KMS-11 (cell line): ENCODE data around the gene CRYL1.

Source experiments
- H2AFZ ChIP-seq: fragments of 200-600 bp; sonication (generic); 2 replicates; pipeline ENCODE4 v1.6.1; 2016; ENCODE audit warnings: antibody characterized with exemption, mixed run types, low read depth
- H3K27ac ChIP-seq: fragments of 200-600 bp; sonication (generic); 2 replicates; pipeline ENCODE4 v1.6.1; 2016; ENCODE audit warnings: mild to moderate bottlenecking, mixed run types
- H3K27me3 ChIP-seq: fragments of 200-600 bp; sonication (generic); 2 replicates; pipeline ENCODE4 v1.6.1; 2017; ENCODE audit warnings: mild to moderate bottlenecking, low read depth, mixed run types, moderate library complexity; ENCODE audit not compliant: insufficient read depth
- H3K36me3 ChIP-seq: fragments of 200-600 bp; sonication (generic); 2 replicates; pipeline ENCODE4 v1.6.1; 2017; ENCODE audit warnings: mild to moderate bottlenecking, mixed run types; ENCODE audit not compliant: insufficient read depth
- H3K4me1 ChIP-seq: fragments of 200-600 bp; sonication (generic); 2 replicates; pipeline ENCODE4 v1.6.1; 2016; ENCODE audit warnings: mild to moderate bottlenecking, low read depth, mixed run types; ENCODE audit not compliant: poor library complexity, severe bottlenecking
- H3K4me2 ChIP-seq: fragments of 200-600 bp; sonication (generic); 2 replicates; pipeline ENCODE4 v1.7.0; 2016; ENCODE audit warnings: mild to moderate bottlenecking, mixed run types
- H3K4me3 ChIP-seq: fragments of 200-600 bp; sonication (generic); IDR thresholded peaks from 2 replicates; pipeline ENCODE4 v1.6.1; 2017; ENCODE audit warnings: low read depth, low read length, mixed read lengths; ENCODE audit not compliant: insufficient read depth
- H3K79me2 ChIP-seq: fragments of 200-600 bp; sonication (generic); 2 replicates; pipeline ENCODE4 v1.6.1; 2016; ENCODE audit warnings: low read depth, mixed run types; ENCODE audit not compliant: insufficient read depth
- H3K9ac ChIP-seq: fragments of 200-600 bp; sonication (generic); 2 replicates; pipeline ENCODE4 v1.6.1; 2016; ENCODE audit warnings: mild to moderate bottlenecking, mixed run types
- H4K20me1 ChIP-seq: fragments of 200-600 bp; sonication (generic); 2 replicates; pipeline ENCODE4 v1.6.1; 2016; ENCODE audit warnings: mild to moderate bottlenecking, mixed run types; ENCODE audit not compliant: insufficient read depth
- CTCF ChIP-seq: fragments of 200-600 bp; sonication (generic); conservative IDR thresholded peaks from 2 replicates; pipeline ENCODE4 v1.6.1; 2017; ENCODE audit warnings: low read depth, mild to moderate bottlenecking, antibody characterized with exemption, low read length, moderate library complexity, mixed read lengths

Gene CRYL1

DNA sequence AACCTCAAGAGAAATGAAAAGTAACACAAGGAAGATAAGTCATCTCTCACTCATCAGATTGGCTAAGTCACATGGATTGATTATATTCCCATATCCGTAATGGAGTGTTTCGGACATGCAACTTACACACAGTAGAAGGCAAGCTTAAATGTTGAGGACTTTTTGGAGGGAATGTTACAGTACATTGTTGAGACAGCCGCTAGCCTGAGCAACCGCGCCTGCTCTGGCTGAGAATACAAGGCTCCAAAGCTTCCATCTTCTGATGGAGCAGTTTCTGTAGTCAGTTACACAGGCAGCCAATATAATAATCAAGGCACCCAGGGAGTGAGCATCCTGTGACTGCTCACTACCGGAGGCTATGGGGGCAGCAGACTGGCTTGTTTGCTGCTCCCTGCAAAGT, 1.0 kb upstream of the CRYL1 start:
- peak overlapping the region; percentile 76 for H3K4me2 ChIP-seq
- no peaks in the 10 kb centered on the region for H4K20me1 ChIP-seq
- no peaks in the 10 kb centered on the region for H3K27me3 ChIP-seq
- H3K9ac ChIP-seq = peak overlapping the region; percentile 41; the same call in 1 of the 2 replicates
- TF ChIP-seq CTCF = no peak
- H3K79me2 ChIP-seq = no peaks in the 10 kb centered on the region
- no peaks in the 10 kb centered on the region for H3K36me3 ChIP-seq
- no peak overlapping the region for H3K27ac ChIP-seq
- H2AFZ ChIP-seq = peak overlapping the region; percentile 90
- peaks cover 7% of the 10 kb centered on the region for H3K4me1 ChIP-seq
- no peak overlapping the region for H3K4me3 ChIP-seq

DNA sequence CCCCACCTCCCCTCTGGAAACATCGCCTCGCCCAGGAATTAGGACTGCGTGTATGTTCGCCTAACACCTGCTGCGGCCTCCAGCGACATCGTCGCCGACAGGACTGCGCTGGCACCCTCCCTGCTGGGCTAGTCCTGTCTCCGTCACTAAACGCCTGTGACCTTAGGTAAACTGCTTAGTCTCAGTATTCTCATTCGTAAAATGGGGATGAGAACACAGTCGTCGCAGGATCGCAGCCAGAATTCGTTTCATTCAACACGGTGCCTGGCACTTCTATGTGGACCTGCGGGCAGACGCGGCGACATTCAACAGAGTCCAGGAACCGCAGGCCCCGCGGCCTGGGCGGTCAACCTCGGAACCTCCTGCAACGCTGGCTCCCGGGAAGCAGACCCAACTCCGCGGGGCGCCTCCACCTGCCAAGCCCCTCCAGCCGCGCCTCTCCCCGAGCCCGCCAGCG, 485 bp downstream of the CRYL1 start:
- H3K9ac ChIP-seq = peak overlapping the region; percentile 41; the same call in 1 of the 2 replicates
- H3K27me3 ChIP-seq = no peaks in the 10 kb centered on the region
- peak overlapping the region; percentile 90 for H2AFZ ChIP-seq
- H3K4me2 ChIP-seq = peak overlapping the region; percentile 48
- no peaks in the 10 kb centered on the region for H4K20me1 ChIP-seq
- no peak overlapping the region for H3K4me3 ChIP-seq
- no peak for TF ChIP-seq CTCF
- H3K36me3 ChIP-seq = no peaks in the 10 kb centered on the region
- no peak overlapping the region for H3K27ac ChIP-seq
- no peaks in the 10 kb centered on the region for H3K79me2 ChIP-seq
- peaks cover 7% of the 10 kb centered on the region for H3K4me1 ChIP-seq

DNA sequence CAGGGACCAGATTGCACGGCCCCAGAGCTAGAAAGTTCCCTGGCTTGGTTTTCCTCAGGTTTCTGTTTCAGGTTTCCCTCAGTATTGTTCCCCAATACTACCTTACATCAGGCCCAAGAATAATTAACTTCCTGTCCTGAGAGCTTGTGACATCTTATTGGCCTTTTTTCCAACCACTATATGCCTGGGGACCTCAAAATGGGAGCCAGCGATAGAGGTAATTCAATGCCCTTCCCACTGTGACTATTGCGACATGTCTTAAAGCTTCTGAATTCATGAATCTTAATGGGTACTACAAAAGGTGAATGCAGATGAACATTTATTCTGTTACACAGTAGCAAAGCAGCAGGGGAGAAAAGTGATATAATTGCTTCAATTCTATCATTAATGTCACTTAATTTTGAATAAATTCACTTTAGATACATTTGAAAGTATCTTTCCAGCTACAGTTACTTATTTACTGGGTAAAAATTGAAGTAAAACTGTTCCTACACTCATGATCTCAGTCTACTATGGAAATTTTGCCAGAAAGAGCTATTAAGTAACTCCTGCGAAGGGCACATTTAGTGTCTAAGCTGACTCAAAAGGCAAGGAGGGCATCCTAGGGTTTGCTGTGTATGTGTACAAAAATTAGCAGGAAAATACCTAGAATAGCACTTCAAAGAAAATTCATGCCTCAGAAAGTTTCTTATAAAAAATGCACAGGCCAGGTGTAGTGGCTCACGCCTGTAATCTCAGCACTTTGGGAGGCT, 4.1 kb downstream of the CRYL1 start:
- no peak overlapping the region for H3K27ac ChIP-seq
- no peak overlapping the region for H3K9ac ChIP-seq
- H2AFZ ChIP-seq = no peak overlapping the region
- H3K4me1 ChIP-seq = peaks cover 2% of the 10 kb centered on the region
- H3K4me2 ChIP-seq = no peak overlapping the region
- no peaks in the 10 kb centered on the region for H3K27me3 ChIP-seq
- H3K4me3 ChIP-seq = no peak overlapping the region
- H4K20me1 ChIP-seq = no peaks in the 10 kb centered on the region
- no peak for TF ChIP-seq CTCF
- H3K79me2 ChIP-seq = no peaks in the 10 kb centered on the region
- no peaks in the 10 kb centered on the region for H3K36me3 ChIP-seq

GRCh38 chr13:20519875-20520274, 5.8 kb downstream of the CRYL1 start:
- TF ChIP-seq CTCF = no peak
- no peak overlapping the region for H3K9ac ChIP-seq
- H3K79me2 ChIP-seq = no peaks in the 10 kb centered on the region
- no peaks in the 10 kb centered on the region for H3K27me3 ChIP-seq
- H3K36me3 ChIP-seq = no peaks in the 10 kb centered on the region
- no peak overlapping the region for H2AFZ ChIP-seq
- H3K27ac ChIP-seq = no peak overlapping the region
- H3K4me2 ChIP-seq = no peak overlapping the region
- H3K4me3 ChIP-seq = no peak overlapping the region
- H4K20me1 ChIP-seq = no peaks in the 10 kb centered on the region
- no peaks in the 10 kb centered on the region for H3K4me1 ChIP-seq
